WI38 (cell line): ENCODE data around the gene DHX58.
"Not testable (repeated sequence)": the region's sequence is repeated elsewhere in the genome, so short reads cannot be mapped to it uniquely, and the experiment has no call there.

Experiments
- H3K4me3 ChIP-seq: 2 replicates; pipeline ENCODE4 v1.5.1; 2011; ENCODE audit warnings: low read depth, mild to moderate bottlenecking, control low read depth, low read length
- CTCF ChIP-seq: IDR thresholded peaks from 2 replicates; pipeline ENCODE4 v1.5.1; 2012; ENCODE audit warnings: low read depth, mild to moderate bottlenecking, control low read depth, low read length

Gene DHX58

GRCh38 chr17:42112552-42113176, at the start of gene DHX58:
TSS of gene DHX58 (minus strand) at chr17:42112714. CDS start at chr17:42111892, 822 bp downstream.
- TF ChIP-seq CTCF = no peak

GRCh38 chr17:42160531-42160910, 48.0 kb upstream of the DHX58 start:
- H3K4me3 ChIP-seq = no peak overlapping the region
- no peak for TF ChIP-seq CTCF

More at GRCh38 chr17:42112552-42113176, at the start of gene DHX58:
- peak within 1 kb of the TSS; percentile 52 for H3K4me3 ChIP-seq

- TF ChIP-seq CTCF = no peak
- no peak overlapping the region for H3K4me3 ChIP-seq
Observed at GRCh38 chr17:42159796-42160530, 47.4 kb upstream of the DHX58 start.

GRCh38 chr17:42155614-42156045, 43.1 kb upstream of the DHX58 start:
- peak overlapping the region; percentile 44 for H3K4me3 ChIP-seq

GRCh38 chr17:42153919-42154742, 41.6 kb upstream of the DHX58 start:
- TF ChIP-seq CTCF = no peak
- peak overlapping the region; percentile 79 for H3K4me3 ChIP-seq

More at GRCh38 chr17:42155614-42156045, 43.1 kb upstream of the DHX58 start:
- TF ChIP-seq CTCF = no peak

GRCh38 chr17:42146911-42147607, 34.5 kb upstream of the DHX58 start:
- H3K4me3 ChIP-seq = no peak overlapping the region
- no peak for TF ChIP-seq CTCF

- not testable (repeated sequence) for H3K4me3 ChIP-seq
Observed at GRCh38 chr17:42143138-42143537, 30.6 kb upstream of the DHX58 start.
